K562 (cell line): ENCODE measurements around the gene SLFN14. TPM values are rescaled to one million over a fixed set of nuclear protein-coding genes. Genes with fewer than 3 reads are reported as not detected.
A peak's percentile ranks its signal among the peaks of the same experiment; 100 is the strongest.

Experiments
- ARNT ChIP-seq, 2 experiments: fragments of 450-650 bp; IDR thresholded peaks; 2 replicates each; pipeline ENCODE4 v1.6.1; 2016; ENCODE audit warnings: mild to moderate bottlenecking in 1 of 2
- BCOR ChIP-seq: fragments of 450-650 bp; IDR thresholded peaks from 2 replicates; pipeline ENCODE4 v1.6.1; 2016
- BMI1 ChIP-seq: fragments of 150-350 bp; IDR thresholded peaks from 2 replicates; pipeline ENCODE4 v1.6.1; 2014; ENCODE audit warnings: low read length
- CREBBP ChIP-seq: IDR thresholded peaks from one replicate; pipeline ENCODE4 v1.6.1; 2012; ENCODE audit warnings: low read depth, mild to moderate bottlenecking, control low read depth, inconsistent platforms, low read length
- CREM ChIP-seq: IDR thresholded peaks from 2 replicates; pipeline ENCODE4 v1.6.1; 2014; ENCODE audit warnings: antibody characterized with exemption, low read depth
- DACH1 ChIP-seq: fragments of 450-650 bp; IDR thresholded peaks from 2 replicates; pipeline ENCODE4 v1.6.1; 2018; ENCODE audit not compliant: partially characterized antibody
- FOS ChIP-seq: IDR thresholded peaks from 3 replicates; pipeline ENCODE4 v1.6.1; 2011; ENCODE audit not compliant: insufficient read length; ENCODE audit errors: extremely low read depth
- GATAD2B ChIP-seq: fragments of 450-650 bp; IDR thresholded peaks from 2 replicates; pipeline ENCODE4 v1.6.1; 2017; ENCODE audit warnings: mild to moderate bottlenecking, borderline replicate concordance
- MECOM ChIP-seq: fragments of 250-450 bp; sonication (Bioruptor Pico); IDR thresholded peaks from 2 replicates; pipeline ENCODE4 v1.8.0; 2022; ENCODE audit warnings: inconsistent platforms
- MYBL2 ChIP-seq, 2 experiments: fragments of 450-650 bp in 1 of 2; sonication (generic) in 1 of 2; formaldehyde crosslinking in 1 of 2; IDR thresholded peaks; 2 replicates each; pipeline versions ENCODE4 v1.6.1 to v1.8.1; 2017 to 2022; ENCODE audit warnings: borderline replicate concordance in 1 of 2, inconsistent platforms in 1 of 2, low read depth in 1 of 2, mild to moderate bottlenecking in 1 of 2, missing genetic modification reagents in 1 of 2, moderate library complexity in 1 of 2
- NFIX ChIP-seq: fragments of 250-450 bp; sonication (Bioruptor Pico); IDR thresholded peaks from 2 replicates; pipeline ENCODE4 v1.4.0; 2020; ENCODE audit warnings: low read depth, mild to moderate bottlenecking, moderate library complexity
- PHB ChIP-seq: fragments of 250-450 bp; sonication (Bioruptor Pico); IDR thresholded peaks from 2 replicates; pipeline ENCODE4 v1.5.0; 2021
- POLR2AphosphoS5 ChIP-seq: IDR thresholded peaks from 2 replicates; pipeline ENCODE4 v1.6.1; 2011; ENCODE audit warnings: mild to moderate bottlenecking, low read depth, low read length, moderate library complexity; ENCODE audit not compliant: control insufficient read depth, insufficient read depth
- SETDB1 ChIP-seq: IDR thresholded peaks from one replicate; pipeline ENCODE4 v1.6.1; 2012; ENCODE audit warnings: low read length, control low read depth, inconsistent platforms
- SIRT6 ChIP-seq: IDR thresholded peaks from one replicate; pipeline ENCODE4 v1.6.1; 2012; ENCODE audit warnings: low read depth, mild to moderate bottlenecking, control low read depth, inconsistent platforms, low read length, moderate library complexity
- ZNF121 ChIP-seq: sonication (generic); formaldehyde crosslinking; conservative IDR thresholded peaks from 2 replicates; pipeline ENCODE4 v1.8.0; 2022; ENCODE audit warnings: missing genetic modification reagents
- ZNF239 ChIP-seq: fragments of 250-450 bp; sonication (Bioruptor Pico); IDR thresholded peaks from 2 replicates; pipeline ENCODE4 v1.4.0; 2020; ENCODE audit warnings: mild to moderate bottlenecking
- ZNF780A ChIP-seq: fragments of 250-450 bp; sonication (Bioruptor Pico); IDR thresholded peaks from 2 replicates; pipeline ENCODE4 v1.5.0; 2021; ENCODE audit warnings: mild to moderate bottlenecking
- polyA plus RNA-seq, 8 experiments: library from polyadenylated mRNA; depleted of rRNA in 4 of 8; stranded (reverse) in 5 of 8; unstranded in 3 of 8; fragments of >200 nt; fragmentation: Nextera tagmentation in 2 of 8; fragmentation: Illumina TruSeq in 1 of 8; extraction: Ambion mirVana in 2 of 8; extraction: Trizol in 1 of 8; gene quantifications; 2 replicates each; pipeline versions ENCODE4 v1.2.1 to v1.2.3, GENCODE V29; 2011 to 2014; ENCODE audit warnings: inconsistent platforms in 1 of 8, missing spikeins in 1 of 8
- total RNA-seq, 7 experiments: library from RNA; depleted of rRNA in 6 of 7; stranded (reverse); fragments of >200 nt in 6 of 7; fragmentation: Illumina TruSeq in 2 of 7; extraction: Trizol in 2 of 7; gene quantifications; 2 replicates each; pipeline versions ENCODE4 v1.2.1 to v1.2.3, GENCODE V29; 2011 to 2021; ENCODE audit warnings: low replicate concordance in 1 of 7
- TF ChIP-seq, protein P1 (sequence below): fragments of 250-450 bp; sonication (Bioruptor Pico); IDR thresholded peaks from 2 replicates; pipeline ENCODE4 v1.8.0; 2021; ENCODE audit warnings: moderate library complexity, mild to moderate bottlenecking, inconsistent platforms
- TF ChIP-seq, protein P2 (sequence below): sonication (generic); formaldehyde crosslinking; IDR thresholded peaks from 2 replicates; pipeline ENCODE4 v1.8.0; 2023; ENCODE audit warnings: mild to moderate bottlenecking, missing genetic modification reagents
- TF ChIP-seq, protein P3 (sequence below): fragments of 450-650 bp; IDR thresholded peaks from 2 replicates; pipeline ENCODE4 v1.6.1; 2017; ENCODE audit warnings: antibody characterized with exemption, mild to moderate bottlenecking
- TF ChIP-seq, protein P4 (sequence below), 2 experiments: fragments of 450-650 bp; IDR thresholded peaks; 2 replicates each; pipeline ENCODE4 v1.6.1; 2016

Gene SLFN14
- total and polyA plus RNA-seq, 9 of the 15 experiments (the other 6 are each of a cell fraction or from before 2014, with no cell fraction given) = 1.3 to 4.3 (median 3.1) TPM

DNA sequence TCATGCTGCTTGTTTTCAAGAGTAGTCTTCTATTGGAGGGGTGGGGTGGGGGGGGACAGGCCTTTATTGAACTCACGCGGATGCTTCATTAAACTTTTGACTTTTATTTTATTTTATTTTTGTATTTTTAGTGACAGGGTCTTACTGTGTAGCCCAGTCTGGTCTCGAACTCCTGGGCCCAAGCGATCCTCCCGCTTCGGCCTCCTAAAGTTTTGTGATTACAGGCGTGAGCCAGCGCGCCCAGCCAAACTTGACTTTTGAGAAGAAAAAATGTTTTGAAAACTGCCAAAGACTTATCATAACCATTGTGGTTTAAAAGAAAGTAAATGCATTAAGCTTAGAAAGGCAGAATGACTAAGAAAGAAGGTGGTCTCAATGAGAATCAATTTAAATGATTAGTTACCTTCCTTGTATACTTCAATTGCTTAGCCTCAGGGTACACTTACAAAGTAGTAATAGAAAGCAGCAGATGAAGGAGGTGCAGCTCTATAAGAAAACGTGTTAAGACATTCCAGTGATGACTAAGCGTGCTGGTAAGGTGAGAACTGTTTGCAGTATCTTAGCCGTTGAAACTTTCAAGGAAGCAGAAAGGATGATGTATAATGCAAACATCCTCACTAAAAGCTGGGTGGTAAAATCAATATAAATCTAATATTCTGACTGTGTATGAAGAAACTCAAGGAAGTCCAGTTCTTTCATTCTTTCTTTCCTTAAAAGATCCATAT lies 27.7 kb upstream of the SLFN14 start (continued):
- no peak for TF ChIP-seq MECOM (CRISPR knock-in tag)
- TF ChIP-seq GATAD2B = no peak
- TF ChIP-seq, protein P1, sequence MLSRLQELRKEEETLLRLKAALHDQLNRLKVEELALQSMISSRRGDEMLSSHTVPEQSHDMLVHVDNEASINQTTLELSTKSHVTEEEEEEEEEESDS (CRISPR knock-in tag) = no peak
- no peak for TF ChIP-seq ZNF239 (CRISPR knock-in tag)
- TF ChIP-seq BCOR = no peak
- TF ChIP-seq, protein P2, sequence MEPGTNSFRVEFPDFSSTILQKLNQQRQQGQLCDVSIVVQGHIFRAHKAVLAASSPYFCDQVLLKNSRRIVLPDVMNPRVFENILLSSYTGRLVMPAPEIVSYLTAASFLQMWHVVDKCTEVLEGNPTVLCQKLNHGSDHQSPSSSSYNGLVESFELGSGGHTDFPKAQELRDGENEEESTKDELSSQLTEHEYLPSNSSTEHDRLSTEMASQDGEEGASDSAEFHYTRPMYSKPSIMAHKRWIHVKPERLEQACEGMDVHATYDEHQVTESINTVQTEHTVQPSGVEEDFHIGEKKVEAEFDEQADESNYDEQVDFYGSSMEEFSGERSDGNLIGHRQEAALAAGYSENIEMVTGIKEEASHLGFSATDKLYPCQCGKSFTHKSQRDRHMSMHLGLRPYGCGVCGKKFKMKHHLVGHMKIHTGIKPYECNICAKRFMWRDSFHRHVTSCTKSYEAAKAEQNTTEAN (CRISPR knock-in tag) = no peak
- TF ChIP-seq NFIX = no peak
- TF ChIP-seq, protein P3, sequence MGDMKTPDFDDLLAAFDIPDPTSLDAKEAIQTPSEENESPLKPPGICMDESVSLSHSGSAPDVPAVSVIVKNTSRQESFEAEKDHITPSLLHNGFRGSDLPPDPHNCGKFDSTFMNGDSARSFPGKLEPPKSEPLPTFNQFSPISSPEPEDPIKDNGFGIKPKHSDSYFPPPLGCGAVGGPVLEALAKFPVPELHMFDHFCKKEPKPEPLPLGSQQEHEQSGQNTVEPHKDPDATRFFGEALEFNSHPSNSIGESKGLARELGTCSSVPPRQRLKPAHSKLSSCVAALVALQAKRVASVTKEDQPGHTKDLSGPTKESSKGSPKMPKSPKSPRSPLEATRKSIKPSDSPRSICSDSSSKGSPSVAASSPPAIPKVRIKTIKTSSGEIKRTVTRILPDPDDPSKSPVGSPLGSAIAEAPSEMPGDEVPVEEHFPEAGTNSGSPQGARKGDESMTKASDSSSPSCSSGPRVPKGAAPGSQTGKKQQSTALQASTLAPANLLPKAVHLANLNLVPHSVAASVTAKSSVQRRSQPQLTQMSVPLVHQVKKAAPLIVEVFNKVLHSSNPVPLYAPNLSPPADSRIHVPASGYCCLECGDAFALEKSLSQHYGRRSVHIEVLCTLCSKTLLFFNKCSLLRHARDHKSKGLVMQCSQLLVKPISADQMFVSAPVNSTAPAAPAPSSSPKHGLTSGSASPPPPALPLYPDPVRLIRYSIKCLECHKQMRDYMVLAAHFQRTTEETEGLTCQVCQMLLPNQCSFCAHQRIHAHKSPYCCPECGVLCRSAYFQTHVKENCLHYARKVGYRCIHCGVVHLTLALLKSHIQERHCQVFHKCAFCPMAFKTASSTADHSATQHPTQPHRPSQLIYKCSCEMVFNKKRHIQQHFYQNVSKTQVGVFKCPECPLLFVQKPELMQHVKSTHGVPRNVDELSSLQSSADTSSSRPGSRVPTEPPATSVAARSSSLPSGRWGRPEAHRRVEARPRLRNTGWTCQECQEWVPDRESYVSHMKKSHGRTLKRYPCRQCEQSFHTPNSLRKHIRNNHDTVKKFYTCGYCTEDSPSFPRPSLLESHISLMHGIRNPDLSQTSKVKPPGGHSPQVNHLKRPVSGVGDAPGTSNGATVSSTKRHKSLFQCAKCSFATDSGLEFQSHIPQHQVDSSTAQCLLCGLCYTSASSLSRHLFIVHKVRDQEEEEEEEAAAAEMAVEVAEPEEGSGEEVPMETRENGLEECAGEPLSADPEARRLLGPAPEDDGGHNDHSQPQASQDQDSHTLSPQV = peak; percentile 83
- TF ChIP-seq MYBL2 (IDR thresholded peaks at IDR 0.05; ENCODE audit: low read depth) = peak; percentile 51
- TF ChIP-seq MYBL2 (CRISPR knock-in tag; IDR thresholded peaks at IDR 0.05; ENCODE audit: borderline replicate concordance) = no peak
- no peak for TF ChIP-seq ZNF121 (CRISPR knock-in tag)
- TF ChIP-seq ARNT (IDR thresholded peaks at IDR 0.05) = no peak
- no peak for TF ChIP-seq CREM
- TF ChIP-seq SETDB1 = no peak
- no peak for TF ChIP-seq SIRT6
- no peak for TF ChIP-seq POLR2AphosphoS5
- TF ChIP-seq, protein P4, sequence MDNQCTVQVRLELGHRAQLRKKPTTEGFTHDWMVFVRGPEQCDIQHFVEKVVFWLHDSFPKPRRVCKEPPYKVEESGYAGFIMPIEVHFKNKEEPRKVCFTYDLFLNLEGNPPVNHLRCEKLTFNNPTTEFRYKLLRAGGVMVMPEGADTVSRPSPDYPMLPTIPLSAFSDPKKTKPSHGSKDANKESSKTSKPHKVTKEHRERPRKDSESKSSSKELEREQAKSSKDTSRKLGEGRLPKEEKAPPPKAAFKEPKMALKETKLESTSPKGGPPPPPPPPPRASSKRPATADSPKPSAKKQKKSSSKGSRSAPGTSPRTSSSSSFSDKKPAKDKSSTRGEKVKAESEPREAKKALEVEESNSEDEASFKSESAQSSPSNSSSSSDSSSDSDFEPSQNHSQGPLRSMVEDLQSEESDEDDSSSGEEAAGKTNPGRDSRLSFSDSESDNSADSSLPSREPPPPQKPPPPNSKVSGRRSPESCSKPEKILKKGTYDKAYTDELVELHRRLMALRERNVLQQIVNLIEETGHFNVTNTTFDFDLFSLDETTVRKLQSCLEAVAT (IDR thresholded peaks at IDR 0.05) = peak in 1 of 2 experiments; percentile 82; a peak in 2 of 4 replicates
- no peak for TF ChIP-seq FOS
- TF ChIP-seq BMI1 = no peak
- no peak for TF ChIP-seq DACH1
- no peak for TF ChIP-seq ZNF780A (CRISPR knock-in tag)
- TF ChIP-seq CREBBP = no peak
- TF ChIP-seq PHB (CRISPR knock-in tag) = no peak
